GM06990 (cell line): ENCODE results near the gene TPGS1.

Experiments used
- DNase-seq: peaks from one replicate; pipeline ENCODE4 v3.0.0-alpha.2; 2011; ENCODE audit not compliant: insufficient read length; ENCODE audit errors: extremely low read depth
- H3K27me3 ChIP-seq: replicated peaks from 2 replicates; pipeline ENCODE4 v1.6.0; 2011; ENCODE audit warnings: low read length; ENCODE audit not compliant: control insufficient read depth, insufficient read depth
- H3K36me3 ChIP-seq: 2 replicates; pipeline ENCODE4 v1.5.1; 2011; ENCODE audit warnings: low read length; ENCODE audit not compliant: control insufficient read depth, insufficient read depth
- H3K4me3 ChIP-seq: replicated peaks from 2 replicates; pipeline ENCODE4 v1.5.1; 2011; ENCODE audit warnings: low read depth, mild to moderate bottlenecking, control low read depth, low read length
- CTCF ChIP-seq: IDR thresholded peaks from 2 replicates; pipeline ENCODE4 v1.5.1; 2011; ENCODE audit warnings: low read length, control low read depth, mild to moderate bottlenecking, inconsistent platforms; ENCODE audit not compliant: insufficient read depth, poor library complexity, severe bottlenecking

The TPGS1 gene

GRCh38 chr19:555474-555808 lies 48.1 kb downstream of the TPGS1 start:
- no peak for DNase-seq
- no peak for TF ChIP-seq CTCF
- Histone ChIP-seq H3K27me3 (no peaks in the 10 kb centered on the region), H3K4me3 (no peak overlapping the region), H3K36me3 (no peaks in the 10 kb centered on the region)

- Histone ChIP-seq H3K27me3 (no peaks in the 10 kb centered on the region), H3K36me3 (no peaks in the 10 kb centered on the region), H3K4me3 (no peak overlapping the region)
- no peak for TF ChIP-seq CTCF
- no peak for DNase-seq
Observed at GRCh38 chr19:556611-557382, 49.5 kb downstream of the TPGS1 start.

GRCh38 chr19:558770-559439 lies 51.6 kb downstream of the TPGS1 start:
- DNase-seq = no peak

GRCh38 chr19:560121-560520 lies 52.8 kb downstream of the TPGS1 start:
- no peak overlapping the region; the same call in 1 of the 2 replicates for H3K4me3 ChIP-seq
- H3K27me3 ChIP-seq = no peaks in the 10 kb centered on the region
- DNase-seq = no peak
- H3K36me3 ChIP-seq = no peaks in the 10 kb centered on the region
- TF ChIP-seq CTCF = no peak

More at GRCh38 chr19:558770-559439, 51.6 kb downstream of the TPGS1 start:
- Histone ChIP-seq H3K36me3 (no peaks in the 10 kb centered on the region), H3K27me3 (no peaks in the 10 kb centered on the region), H3K4me3 (no peak overlapping the region)
- TF ChIP-seq CTCF = no peak

GRCh38 chr19:566403-566802 lies 59.1 kb downstream of the TPGS1 start:
- H3K36me3 ChIP-seq = no peaks in the 10 kb centered on the region
- TF ChIP-seq CTCF = no peak
- no peak overlapping the region for H3K4me3 ChIP-seq
- DNase-seq = no peak
- no peaks in the 10 kb centered on the region for H3K27me3 ChIP-seq
